ENCODE results near the gene ECI2. TPM values are rescaled to one million over a fixed set of nuclear protein-coding genes. Genes with fewer than 3 reads are reported as not detected.
"Not testable (repeated sequence)": the region's sequence is repeated elsewhere in the genome, so short reads cannot be mapped to it uniquely, and the experiment has no call there.

ECI2 gene
- total RNA-seq, 1 donor from 2014 or later: 30.6 TPM

- DNase-seq (ENCODE audit: low spot score): no peak
Observed at GRCh38 chr6:4139272-4139671, 3.9 kb upstream of the ECI2 start.

GRCh38 chr6:4138186-4138585 lies 2.8 kb upstream of the ECI2 start:
- no peak for DNase-seq (ENCODE audit: low spot score)

GRCh38 chr6:4136354-4136831 lies 1.0 kb upstream of the ECI2 start:
- DNase-seq (ENCODE audit: low spot score): no peak

GRCh38 chr6:4135665-4136353 lies 434 bp upstream of the ECI2 start:
- peak; percentile 98 for DNase-seq (ENCODE audit: low spot score)

- DNase-seq (ENCODE audit: low spot score): peak; percentile 11
Observed at GRCh38 chr6:4133941-4134838, 1.2 kb downstream of the ECI2 start.

- DNase-seq (ENCODE audit: low spot score): no peak
Observed at GRCh38 chr6:4130357-4130987, 4.9 kb downstream of the ECI2 start.

GRCh38 chr6:4129446-4129845 lies 5.9 kb downstream of the ECI2 start:
- no peak for DNase-seq (ENCODE audit: low spot score)

GRCh38 chr6:4128748-4129147 lies 6.6 kb downstream of the ECI2 start:
- DNase-seq (ENCODE audit: low spot score): no peak

- no peak for DNase-seq (ENCODE audit: low spot score)
Observed at GRCh38 chr6:4128072-4128471, 7.3 kb downstream of the ECI2 start.

- peak; percentile 59 for DNase-seq (ENCODE audit: low spot score)
Observed at GRCh38 chr6:4125933-4126864, 9.2 kb downstream of the ECI2 start.

GRCh38 chr6:4125500-4125899 lies 9.9 kb downstream of the ECI2 start:
- DNase-seq (ENCODE audit: low spot score): peak; percentile 5

- DNase-seq (ENCODE audit: low spot score): no peak
Observed at GRCh38 chr6:4124351-4124750, 11.0 kb downstream of the ECI2 start.

GRCh38 chr6:4115741-4116140 lies 19.6 kb downstream of the ECI2 start:
- DNase-seq (ENCODE audit: low spot score): no peak

- DNase-seq (ENCODE audit: low spot score): peak; percentile 59
Observed at GRCh38 chr6:4114123-4114522, 21.3 kb downstream of the ECI2 start.

GRCh38 chr6:4113649-4114048 lies 21.7 kb downstream of the ECI2 start:
- DNase-seq (ENCODE audit: low spot score): no peak

GRCh38 chr6:4112366-4112765 lies 23.0 kb downstream of the ECI2 start:
- no peak for DNase-seq (ENCODE audit: low spot score)

- not testable (repeated sequence) for DNase-seq (ENCODE audit: low spot score)
Observed at GRCh38 chr6:4109363-4109815, 26.0 kb downstream of the ECI2 start.

GRCh38 chr6:4108561-4109093 lies 26.7 kb downstream of the ECI2 start:
- no peak for DNase-seq (ENCODE audit: low spot score)

GRCh38 chr6:4107873-4108272 lies 27.5 kb downstream of the ECI2 start:
- no peak for DNase-seq (ENCODE audit: low spot score)

- no peak for DNase-seq (ENCODE audit: low spot score)
Observed at GRCh38 chr6:4105980-4106536, 29.3 kb downstream of the ECI2 start.

Measured in umbilical cord (tissue), 2 donors.